DND-41 (cell line): ENCODE measurements around the gene TMPRSS11D.

Experiments
- ATAC-seq: fragments of 200-7000 bp; cut with Tn5 transposase; 3 replicates; pipeline ENCODE4 v1.9.1; 2021; ENCODE audit warnings: low read depth; ENCODE audit not compliant: insufficient read depth
- DNase-seq: peaks from one replicate; pipeline ENCODE4 v3.0.0-alpha.2; 2020
- H2AFZ ChIP-seq: 2 replicates; pipeline ENCODE4 v1.6.0; 2012; ENCODE audit warnings: low read depth, low read length
- H3K27ac ChIP-seq: 2 replicates; pipeline ENCODE4 v1.5.1; 2012; ENCODE audit warnings: low read length, inconsistent platforms
- H3K27me3 ChIP-seq: fragments of 200-600 bp; sonication (generic); 2 replicates; pipeline ENCODE4 v1.6.0; 2012; ENCODE audit warnings: low read length, mild to moderate bottlenecking, inconsistent platforms; ENCODE audit not compliant: insufficient read depth, poor library complexity
- H3K36me3 ChIP-seq: 2 replicates; pipeline ENCODE4 v1.5.1; 2012; ENCODE audit warnings: low read length, inconsistent platforms; ENCODE audit not compliant: insufficient read depth
- H3K4me1 ChIP-seq: 2 replicates; pipeline ENCODE4 v1.5.1; 2012; ENCODE audit warnings: mild to moderate bottlenecking, low read length; ENCODE audit not compliant: insufficient read depth
- H3K4me2 ChIP-seq: 2 replicates; pipeline ENCODE4 v1.6.0; 2012; ENCODE audit warnings: mild to moderate bottlenecking, moderate library complexity, low read length, inconsistent platforms; ENCODE audit not compliant: insufficient read depth
- H3K4me3 ChIP-seq, 2 experiments: fragments of 200-600 bp in 1 of 2; shearing (Covaris generic) in 1 of 2; 2 replicates each; pipeline ENCODE4 v1.5.1; 2012 to 2016; ENCODE audit warnings: inconsistent platforms in 2 of 2, low read length in 2 of 2, mild to moderate bottlenecking in 2 of 2, low read depth in 1 of 2, moderate library complexity in 1 of 2
- H3K79me2 ChIP-seq: 2 replicates; pipeline ENCODE4 v1.6.0; 2012; ENCODE audit warnings: low read length, inconsistent platforms; ENCODE audit not compliant: insufficient read depth
- H3K9ac ChIP-seq: 2 replicates; pipeline ENCODE4 v1.6.0; 2012; ENCODE audit warnings: low read depth, mild to moderate bottlenecking, inconsistent platforms, low read length, moderate library complexity
- H3K9me3 ChIP-seq: 2 replicates; pipeline ENCODE4 v1.5.1; 2012; ENCODE audit warnings: low read length, moderate library complexity, mild to moderate bottlenecking, inconsistent platforms; ENCODE audit not compliant: insufficient read depth, severe bottlenecking
- H4K20me1 ChIP-seq: 2 replicates; pipeline ENCODE4 v1.6.0; 2012; ENCODE audit warnings: low read length; ENCODE audit not compliant: insufficient read depth
- CTCF ChIP-seq: IDR thresholded peaks from 2 replicates; pipeline ENCODE4 v1.5.1; 2012; ENCODE audit warnings: borderline replicate concordance, low read length, moderate library complexity, mild to moderate bottlenecking; ENCODE audit not compliant: poor library complexity, severe bottlenecking; ENCODE audit errors: extremely low read depth
- EZH2 ChIP-seq: IDR thresholded peaks from 3 replicates; pipeline ENCODE4 v1.6.1; 2012; ENCODE audit warnings: borderline replicate concordance, low read depth, mild to moderate bottlenecking, moderate library complexity, low read length, inconsistent platforms; ENCODE audit not compliant: severe bottlenecking

Gene TMPRSS11D

DNA sequence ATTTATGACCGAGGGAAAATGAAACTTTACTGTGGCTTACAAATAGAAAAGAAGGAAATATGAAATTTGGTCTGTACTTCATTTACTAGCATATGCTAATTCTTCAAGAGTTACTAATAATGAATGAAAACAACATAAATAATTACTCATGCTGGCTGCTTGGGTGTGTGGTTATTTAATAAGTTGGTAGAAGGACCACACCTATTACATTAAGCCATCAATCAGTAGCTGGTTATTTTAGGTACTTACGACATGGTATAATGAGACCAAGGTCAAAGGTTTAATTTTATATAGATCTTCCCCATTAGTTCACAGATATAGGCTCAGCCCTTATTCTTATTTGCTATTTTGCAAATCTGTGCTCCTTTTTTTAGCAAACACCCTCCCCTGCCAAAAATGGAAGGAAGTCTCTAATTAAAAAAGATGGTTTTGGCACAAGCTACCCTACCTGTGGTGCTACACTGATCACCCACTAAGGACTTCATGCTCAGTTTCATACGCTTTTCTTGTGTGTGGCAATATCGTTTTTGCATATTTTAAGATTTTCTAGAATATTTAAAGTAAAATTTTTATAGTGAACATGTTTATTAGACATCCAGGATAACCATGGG is 14.1 kb downstream of the TMPRSS11D start:
- DNase-seq (no peak), ATAC-seq (no peak)
- no peaks in the 10 kb centered on the region for H3K4me1 ChIP-seq
- no peaks in the 10 kb centered on the region for H3K9me3 ChIP-seq
- H3K36me3 ChIP-seq = no peaks in the 10 kb centered on the region
- no peak overlapping the region for H2AFZ ChIP-seq
- no peak overlapping the region for H3K9ac ChIP-seq
- H3K27ac ChIP-seq = no peak overlapping the region
- no peaks in the 10 kb centered on the region for H3K27me3 ChIP-seq
- no peaks in the 10 kb centered on the region for H4K20me1 ChIP-seq
- no peak for TF ChIP-seq CTCF
- no peak overlapping the region for H3K4me2 ChIP-seq
- no peak overlapping the region for H3K4me3 ChIP-seq
- no peaks in the 10 kb centered on the region for H3K79me2 ChIP-seq

- no peaks in the 10 kb centered on the region for H3K27me3 ChIP-seq
- H4K20me1 ChIP-seq = no peaks in the 10 kb centered on the region
- no peak overlapping the region for H3K4me3 ChIP-seq
- H3K27ac ChIP-seq = no peak overlapping the region
- no peaks in the 10 kb centered on the region for H3K79me2 ChIP-seq
- H3K4me2 ChIP-seq = no peak overlapping the region
- no peaks in the 10 kb centered on the region for H3K4me1 ChIP-seq
- H3K9ac ChIP-seq = no peak overlapping the region
- ATAC-seq (no peak), DNase-seq (no peak)
- H3K36me3 ChIP-seq = no peaks in the 10 kb centered on the region
- H2AFZ ChIP-seq = no peak overlapping the region
- no peaks in the 10 kb centered on the region for H3K9me3 ChIP-seq
- TF ChIP-seq EZH2 (no peak), CTCF (no peak)
These were observed 22.3 kb downstream of the TMPRSS11D start for GRCh38 chr4:67861513-67861912.

- Histone ChIP-seq H3K79me2 (no peaks in the 10 kb centered on the region), H3K27ac (no peak overlapping the region), H4K20me1 (no peaks in the 10 kb centered on the region), H3K9ac (no peak overlapping the region), H3K27me3 (no peaks in the 10 kb centered on the region), H3K36me3 (no peaks in the 10 kb centered on the region), H3K9me3 (no peaks in the 10 kb centered on the region), H3K4me3 (no peak overlapping the region), H3K4me1 (no peaks in the 10 kb centered on the region), H2AFZ (no peak overlapping the region), H3K4me2 (no peak overlapping the region)
- ATAC-seq = no peak
- TF ChIP-seq EZH2 = no peak
- TF ChIP-seq CTCF = no peak
- no peak for DNase-seq
These were observed 30.5 kb downstream of the TMPRSS11D start for GRCh38 chr4:67853336-67853735.

DNA sequence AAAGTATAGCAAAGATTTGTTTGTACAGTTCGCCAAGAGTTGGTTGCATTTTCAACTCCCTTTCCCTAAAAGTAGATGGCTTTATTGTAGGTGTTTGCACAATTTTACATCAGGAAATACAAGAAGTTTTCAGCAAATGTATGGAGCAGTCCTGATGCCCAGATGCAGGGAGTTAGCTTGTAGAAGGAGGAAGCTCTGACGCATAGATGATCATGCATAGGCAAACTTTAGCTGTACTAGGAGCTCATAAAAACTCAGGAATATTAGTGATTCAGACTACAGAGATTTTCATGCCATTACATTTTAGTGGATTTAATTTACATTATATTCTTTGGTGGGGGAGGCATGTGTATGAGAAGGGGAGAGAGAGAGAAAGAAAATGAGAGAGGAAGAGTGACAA is 62.9 kb downstream of the TMPRSS11D start:
- H2AFZ ChIP-seq = no peak overlapping the region
- no peak overlapping the region for H3K4me3 ChIP-seq
- no peak overlapping the region for H3K4me2 ChIP-seq
- no peaks in the 10 kb centered on the region for H3K9me3 ChIP-seq
- H3K27me3 ChIP-seq = no peaks in the 10 kb centered on the region
- no peaks in the 10 kb centered on the region for H3K79me2 ChIP-seq
- H3K4me1 ChIP-seq = no peaks in the 10 kb centered on the region
- ATAC-seq = no peak
- H3K36me3 ChIP-seq = no peaks in the 10 kb centered on the region
- no peak for TF ChIP-seq CTCF
- no peaks in the 10 kb centered on the region for H4K20me1 ChIP-seq
- no peak overlapping the region for H3K9ac ChIP-seq
- no peak overlapping the region for H3K27ac ChIP-seq
- DNase-seq = no peak
